ENCODE results near the gene IKZF2. TPM values are rescaled to one million over a fixed set of nuclear protein-coding genes. Genes with fewer than 3 reads are reported as not detected.

Gene IKZF2
- total and polyA plus RNA-seq, 10 of the 15 experiments (the other 5 are each of a cell fraction or from before 2014, with no cell fraction given) = 15.2 to 266 (median 87.2) TPM

DNA sequence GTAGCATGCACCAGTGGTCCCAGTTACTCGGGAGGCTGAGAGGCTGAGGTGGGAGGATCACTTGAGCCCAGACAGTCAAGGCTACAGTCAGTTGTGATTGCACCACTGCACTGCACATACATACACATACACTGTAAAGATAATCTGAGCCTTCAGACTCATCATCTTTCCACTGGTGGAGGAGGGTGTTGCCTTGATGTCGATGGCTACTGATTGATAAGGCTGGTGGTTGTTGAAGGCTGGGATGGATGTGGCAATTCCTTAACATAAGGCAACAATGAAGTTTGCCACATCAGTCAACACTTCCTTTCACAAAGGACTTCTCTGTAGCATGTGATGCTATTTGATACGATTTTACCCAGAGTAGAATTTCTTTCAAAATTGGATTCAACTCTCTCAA, 118.8 kb downstream of the IKZF2 start:
- WGBS (ENCODE audit: insufficient coverage, insufficient replicate concordance, low lambda C conversion rate, missing lambda C conversion rate) = 73% methylated on average over 3 of the region's 3 CpGs
- Histone ChIP-seq H3K4me2 (ENCODE audit: control insufficient read depth, insufficient read depth) (no peak overlapping the region), H3K36me3 (ENCODE audit: control insufficient read depth in 2 of 2, insufficient read depth in 2 of 2, low read length in 1 of 2) (peaks cover 4 to 14% of the 10 kb centered on the region in 2 experiments), H3K27ac (ENCODE audit: control insufficient read depth, insufficient read depth) (no peak overlapping the region), H2AFZ (ENCODE audit: control insufficient read depth, low read depth, low read length) (no peak overlapping the region), H3K9ac (ENCODE audit: control insufficient read depth, insufficient read depth, low read length) (no peak overlapping the region), H3K79me2 (ENCODE audit: control insufficient read depth, insufficient read depth, low read length) (peaks cover 16% of the 10 kb centered on the region), H4K20me1 (ENCODE audit: control insufficient read depth, insufficient read depth) (no peaks in the 10 kb centered on the region), H3K27me3 (replicated peaks in 1 of 2; ENCODE audit: control insufficient read depth in 2 of 2, insufficient read depth in 2 of 2, low read length in 1 of 2) (no peaks in the 10 kb centered on the region), H3K9me3 (replicated peaks; ENCODE audit: control insufficient read depth, insufficient read depth, low read length) (no peaks in the 10 kb centered on the region; the same call in 1 of the 3 replicates), H3K4me1 (ENCODE audit: control insufficient read depth, insufficient read depth, low read length) (peaks cover 9% of the 10 kb centered on the region), H3K4me3 (no peak overlapping the region)
- intact Hi-C loops (cut with micrococcal nuclease; ENCODE audit: unreplicated experiment) (no loop called here), in situ Hi-C loops (cut with MboI) (no loop called here)
- TF ChIP-seq RFX5 (IDR thresholded peaks at IDR 0.05; ENCODE audit: low read depth, low read length) = no peak
- TF ChIP-seq FOXK2 (IDR thresholded peaks at IDR 0.05) = no peak
- no peak for TF ChIP-seq MXI1 (IDR thresholded peaks at IDR 0.05; ENCODE audit: low read depth, low read length)
- TF ChIP-seq POLR2AphosphoS5 (IDR thresholded peaks at IDR 0.05; ENCODE audit: low read length) = peak; percentile 54; the same call in 1 of the 2 replicates
- DNase-seq (ENCODE audit: low read depth, low spot score) = no peak
- BruUV-seq (replicated peaks) = no TSS peak
- ChIA-PET RAD21 (ENCODE audit: unreplicated experiment) (no interaction called here), CTCF (no interaction called here), SMC1A (ENCODE audit: uncharacterized antibody, unreplicated experiment) (no interaction called here), POLR2A (no interaction called here)
- FAIRE-seq = no peak
- peak; percentile 12 for ATAC-seq

DNA sequence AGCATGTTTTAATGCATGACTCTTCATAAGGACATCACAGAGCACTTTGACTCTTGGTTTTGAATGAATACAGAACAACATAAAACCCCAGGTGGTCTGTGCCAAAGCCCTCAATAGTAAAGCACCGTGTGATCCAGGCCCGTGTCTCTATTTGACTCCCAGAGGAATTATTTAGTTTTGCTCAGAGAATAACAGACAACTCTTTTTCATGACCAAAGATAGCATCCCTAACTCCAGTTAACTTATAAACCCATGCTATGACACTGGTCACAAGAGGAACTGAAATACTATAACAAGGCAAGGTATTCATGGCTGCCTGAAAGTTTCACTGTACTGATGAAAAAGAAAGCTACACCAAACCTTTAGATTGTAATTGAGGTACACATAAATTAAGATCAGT, 128.4 kb downstream of the IKZF2 start:
- peak; percentile 70 for ATAC-seq
- no peaks in the 10 kb centered on the region for H4K20me1 ChIP-seq (ENCODE audit: control insufficient read depth, insufficient read depth)
- H3K79me2 ChIP-seq (ENCODE audit: control insufficient read depth, insufficient read depth, low read length) = peaks cover 53% of the 10 kb centered on the region
- SMC1A ChIA-PET (ENCODE audit: uncharacterized antibody, unreplicated experiment) = interaction anchor here (0.7 to 21.1 kb wide), 16 partner anchors 10 to 216 kb away, joined by 3 to 430 read pairs (median 5); partner anchors contain the start of gene IKZF2
- no peak overlapping the region for H3K4me3 ChIP-seq
- WGBS (ENCODE audit: insufficient coverage, insufficient replicate concordance, low lambda C conversion rate, missing lambda C conversion rate) = 0% methylated on average over 2 of the region's 2 CpGs
- peaks cover 14% of the 10 kb centered on the region; the same call in 1 of the 2 replicates for H3K4me1 ChIP-seq (ENCODE audit: control insufficient read depth, insufficient read depth, low read length)
- H3K9ac ChIP-seq (ENCODE audit: control insufficient read depth, insufficient read depth, low read length) = peak overlapping the region; percentile 78
- RAD21 ChIA-PET (ENCODE audit: unreplicated experiment) = interaction anchor here (0.7 to 15.4 kb wide), 16 partner anchors 9 to 219 kb away, joined by 3 to 386 read pairs (median 6); partner anchors contain the start of gene IKZF2
- H3K4me2 ChIP-seq (ENCODE audit: control insufficient read depth, insufficient read depth) = peak overlapping the region; percentile 80
- H3K27me3 ChIP-seq (replicated peaks in 1 of 2; ENCODE audit: control insufficient read depth in 2 of 2, insufficient read depth in 2 of 2, low read length in 1 of 2) = no peaks in the 10 kb centered on the region
- H3K36me3 ChIP-seq (ENCODE audit: control insufficient read depth in 2 of 2, insufficient read depth in 2 of 2, low read length in 1 of 2) = no peaks in the 10 kb centered on the region
- no peaks in the 10 kb centered on the region for H3K9me3 ChIP-seq (replicated peaks; ENCODE audit: control insufficient read depth, insufficient read depth, low read length)
- DNase-seq (ENCODE audit: low read depth, low spot score) = peak; percentile 87
- H3K27ac ChIP-seq (ENCODE audit: control insufficient read depth, insufficient read depth) = peak overlapping the region; percentile 96
- intact Hi-C loops (cut with micrococcal nuclease; ENCODE audit: unreplicated experiment) (loop anchor here (1.0 to 5.0 kb wide), 5 partner anchors 8 to 291 kb away; partner anchors contain the start of gene IKZF2), in situ Hi-C loops (cut with MboI) (loop anchor here (5.0 to 25.0 kb wide), 3 partner anchors 129 to 1714 kb away; partner anchors contain the start of gene IKZF2)
- no TSS peak for BruUV-seq (replicated peaks)
- FAIRE-seq = peak; percentile 90
- POLR2A ChIA-PET = interaction anchor here (0.6 to 10.4 kb wide), 9 partner anchors 9 to 218 kb away, joined by 3 to 183 read pairs (median 6); partner anchors contain the start of gene IKZF2
- CTCF ChIA-PET = interaction anchor here (0.8 to 7.2 kb wide), 7 partner anchors 12 to 208 kb away, joined by 3 to 35 read pairs (median 3); partner anchors contain the start of gene IKZF2
- H2AFZ ChIP-seq (ENCODE audit: control insufficient read depth, low read depth, low read length) = no peak overlapping the region
- TF ChIP-seq YY1 (IDR thresholded peaks at IDR 0.05; ENCODE audit: low read depth, low read length) (peak; percentile 76; the same call in 1 of the 2 replicates), RUNX3 (IDR thresholded peaks at IDR 0.05; ENCODE audit: low read length) (peak; percentile 44), TCF3 (IDR thresholded peaks at IDR 0.05; ENCODE audit: borderline replicate concordance, insufficient read depth, low read depth, low read length) (no peak), FOXM1 (IDR thresholded peaks at IDR 0.05; ENCODE audit: low read depth, low read length) (no peak), IKZF1 (conservative IDR thresholded peaks at IDR 0.05) (peak; percentile 62), WRNIP1 (IDR thresholded peaks at IDR 0.05; ENCODE audit: borderline replicate concordance, low read depth, low read length) (no peak), GABPA (IDR thresholded peaks at IDR 0.05; ENCODE audit: low read depth) (no peak), NRF1 (conservative IDR thresholded peaks at IDR 0.05; ENCODE audit: low read depth, low read length) (no peak), MXI1 (IDR thresholded peaks at IDR 0.05; ENCODE audit: low read depth, low read length) (no peak), POLR2AphosphoS5 (IDR thresholded peaks at IDR 0.05; ENCODE audit: low read length) (peak; percentile 55; the same call in 1 of the 2 replicates), KLF5 (IDR thresholded peaks at IDR 0.05; ENCODE audit: partially characterized antibody) (no peak), BACH1 (IDR thresholded peaks at IDR 0.05; ENCODE audit: borderline replicate concordance) (peak; percentile 27; the same call in 1 of the 2 replicates), POLR2A (IDR thresholded peaks at IDR 0.05; ENCODE audit: low read depth, low read length) (no peak)
- TF ChIP-seq, protein P1, sequence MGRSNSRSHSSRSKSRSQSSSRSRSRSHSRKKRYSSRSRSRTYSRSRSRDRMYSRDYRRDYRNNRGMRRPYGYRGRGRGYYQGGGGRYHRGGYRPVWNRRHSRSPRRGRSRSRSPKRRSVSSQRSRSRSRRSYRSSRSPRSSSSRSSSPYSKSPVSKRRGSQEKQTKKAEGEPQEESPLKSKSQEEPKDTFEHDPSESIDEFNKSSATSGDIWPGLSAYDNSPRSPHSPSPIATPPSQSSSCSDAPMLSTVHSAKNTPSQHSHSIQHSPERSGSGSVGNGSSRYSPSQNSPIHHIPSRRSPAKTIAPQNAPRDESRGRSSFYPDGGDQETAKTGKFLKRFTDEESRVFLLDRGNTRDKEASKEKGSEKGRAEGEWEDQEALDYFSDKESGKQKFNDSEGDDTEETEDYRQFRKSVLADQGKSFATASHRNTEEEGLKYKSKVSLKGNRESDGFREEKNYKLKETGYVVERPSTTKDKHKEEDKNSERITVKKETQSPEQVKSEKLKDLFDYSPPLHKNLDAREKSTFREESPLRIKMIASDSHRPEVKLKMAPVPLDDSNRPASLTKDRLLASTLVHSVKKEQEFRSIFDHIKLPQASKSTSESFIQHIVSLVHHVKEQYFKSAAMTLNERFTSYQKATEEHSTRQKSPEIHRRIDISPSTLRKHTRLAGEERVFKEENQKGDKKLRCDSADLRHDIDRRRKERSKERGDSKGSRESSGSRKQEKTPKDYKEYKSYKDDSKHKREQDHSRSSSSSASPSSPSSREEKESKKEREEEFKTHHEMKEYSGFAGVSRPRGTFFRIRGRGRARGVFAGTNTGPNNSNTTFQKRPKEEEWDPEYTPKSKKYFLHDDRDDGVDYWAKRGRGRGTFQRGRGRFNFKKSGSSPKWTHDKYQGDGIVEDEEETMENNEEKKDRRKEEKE (IDR thresholded peaks at IDR 0.05) = no peak

Data from GM12878 (cell line).